Measurements from ENCODE around the gene CBX8.

CBX8 gene

DNA sequence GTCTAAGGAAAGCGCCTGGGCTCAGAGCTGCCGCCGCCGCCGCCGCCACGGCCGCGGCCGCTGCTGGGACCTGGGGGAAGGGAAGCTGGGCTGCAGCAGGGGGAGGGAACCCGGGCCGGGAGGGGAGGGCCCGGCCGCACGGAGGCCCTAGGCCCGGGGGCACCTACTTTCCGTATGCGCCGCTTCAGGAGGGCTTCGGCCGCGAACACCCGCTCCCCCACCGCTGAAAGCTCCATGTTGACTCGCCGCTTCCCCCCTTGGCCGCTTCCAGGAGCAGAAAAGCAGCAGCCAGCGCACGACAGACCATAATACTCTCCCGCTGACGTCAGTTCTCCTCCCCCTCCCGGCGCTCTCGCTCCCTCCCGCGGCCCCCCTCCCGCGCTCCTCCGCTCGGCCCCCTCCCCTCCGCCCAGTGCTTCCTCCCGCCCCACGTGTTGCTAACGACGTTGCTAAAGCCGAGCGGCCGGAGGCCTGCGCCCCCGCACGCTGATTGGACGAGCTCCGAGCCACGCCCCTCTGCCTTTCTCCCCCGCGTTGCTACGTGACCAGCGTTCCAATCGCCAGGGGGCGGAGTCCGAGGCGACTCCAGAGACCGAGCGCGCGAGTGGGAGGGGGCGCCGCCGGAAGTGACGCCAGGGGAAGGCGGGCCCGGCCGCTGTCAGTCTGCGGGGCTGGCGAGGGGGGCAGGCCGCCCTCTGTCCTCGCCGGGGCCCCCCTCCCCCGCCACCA is at the start of gene CBX8:
CBX8 (minus strand) TSS at position 315 of the 729 bp plus-strand sequence; CDS start at position 236, 79 bp downstream.
- peak; percentile 99 to 100 for DNase-seq

DNA sequence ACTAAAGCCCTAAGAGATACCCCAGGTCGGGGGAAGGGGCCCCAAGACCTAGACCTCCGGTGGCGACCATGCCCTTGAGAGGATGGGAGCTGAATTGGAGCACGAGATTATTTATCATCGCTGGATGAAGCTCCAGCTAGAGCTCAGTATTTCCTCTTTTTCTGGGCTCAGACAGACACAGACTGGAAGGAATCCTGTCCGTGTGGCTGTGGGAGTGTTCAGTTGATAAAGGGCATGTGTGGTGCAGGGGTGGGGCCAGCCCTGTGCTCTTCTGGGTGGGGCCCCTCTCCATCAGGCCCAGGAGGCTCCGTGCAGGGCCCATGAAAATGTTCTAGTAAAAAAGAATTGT is 48.7 kb upstream of the CBX8 start:
- no peak for DNase-seq

DNA sequence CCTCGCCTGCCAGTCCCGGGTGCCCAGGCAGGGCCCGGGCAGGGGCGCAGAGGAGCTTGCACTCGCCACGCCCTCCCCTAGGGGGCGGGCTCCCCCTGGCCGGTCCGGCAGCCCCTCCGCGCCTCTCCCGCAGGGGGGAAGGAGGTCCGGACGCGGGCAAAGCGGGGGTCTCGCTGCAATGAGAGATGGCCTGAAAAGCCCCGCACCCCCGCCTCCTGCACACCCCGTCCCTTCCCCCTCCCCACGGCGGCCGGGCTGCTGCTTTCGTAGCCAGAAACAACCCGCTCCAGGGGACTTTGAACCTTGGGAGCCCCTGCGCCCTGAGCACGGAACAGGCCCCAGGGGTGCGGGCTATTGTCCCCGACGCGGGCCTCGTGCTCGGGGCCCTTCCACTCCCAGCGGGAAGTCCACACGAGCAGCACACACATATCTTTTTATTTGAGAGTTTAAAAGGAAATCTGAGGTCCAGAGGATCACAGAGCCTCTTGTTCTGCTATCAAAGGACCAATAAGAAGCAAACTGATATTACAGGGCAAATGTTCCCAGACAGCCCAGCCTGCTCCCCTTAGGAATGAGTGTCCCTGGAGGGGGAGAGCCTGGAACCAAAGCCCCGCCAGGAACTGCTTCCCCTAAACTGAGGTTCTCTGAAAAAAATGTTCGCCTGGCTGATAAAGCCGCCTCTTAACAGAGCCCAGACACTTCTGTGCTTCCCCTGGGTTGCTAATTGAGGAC is 48.2 kb upstream of the CBX8 start:
- DNase-seq, result no peak

DNA sequence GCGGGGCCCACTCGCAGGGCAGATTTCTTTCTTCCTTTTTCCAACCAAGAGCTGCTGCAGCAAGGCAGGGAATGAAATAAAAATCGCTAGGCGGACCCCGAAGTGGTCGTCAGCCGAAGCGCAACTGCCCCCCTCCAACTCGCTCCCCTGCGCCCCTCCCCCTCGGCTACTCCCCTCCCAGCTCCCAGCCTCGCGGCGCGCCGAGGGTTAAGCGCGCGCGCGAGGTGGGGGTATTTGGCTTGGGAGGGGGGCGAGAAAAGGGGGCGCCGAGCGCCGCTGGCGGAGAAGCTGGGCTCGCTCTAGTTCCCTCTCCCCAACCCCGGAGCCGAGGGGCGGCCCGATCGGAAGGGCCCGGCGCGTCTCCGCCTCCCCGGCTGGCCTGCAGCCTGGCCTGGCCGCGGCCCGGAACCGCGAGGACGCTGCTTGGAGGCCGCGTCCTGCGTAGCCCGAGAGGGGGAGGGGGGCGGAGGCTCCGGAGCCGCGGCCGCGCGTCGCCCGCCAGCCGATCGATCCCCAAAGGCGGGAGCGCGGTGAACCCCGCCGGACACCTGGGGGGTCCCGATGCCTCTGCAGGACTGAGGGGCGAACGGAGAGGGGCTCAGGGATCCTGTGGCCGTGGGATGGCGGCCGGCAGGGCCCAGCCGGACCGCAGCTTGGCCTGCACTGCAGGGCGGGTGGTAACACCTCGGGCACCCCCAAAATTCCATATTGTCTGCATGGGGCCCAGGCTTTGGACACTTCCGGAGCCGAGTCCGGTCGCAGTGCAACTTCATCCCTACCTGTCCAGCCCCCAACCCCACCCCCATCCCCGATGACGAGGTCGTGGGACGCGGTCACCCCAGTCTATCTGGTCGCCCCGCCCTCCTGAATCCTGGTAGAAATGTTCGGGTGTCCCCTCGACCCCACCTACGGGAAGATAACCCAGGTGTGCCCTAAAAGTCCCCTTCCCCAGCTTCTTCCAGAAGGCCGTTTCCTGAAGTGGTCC is 47.2 kb upstream of the CBX8 start:
- DNase-seq, result peak in 1 of 2 experiments; percentile 44

GRCh38 chr17:79843474-79843815 is 46.6 kb upstream of the CBX8 start:
- DNase-seq, result no peak

- DNase-seq, result no peak
Measured at GRCh38 chr17:79842656-79843473, 46.0 kb upstream of the CBX8 start.

- no peak for DNase-seq
Measured at GRCh38 chr17:79842136-79842655, 45.3 kb upstream of the CBX8 start.

GRCh38 chr17:79841369-79842135 is 44.7 kb upstream of the CBX8 start:
- no peak for DNase-seq

DNA sequence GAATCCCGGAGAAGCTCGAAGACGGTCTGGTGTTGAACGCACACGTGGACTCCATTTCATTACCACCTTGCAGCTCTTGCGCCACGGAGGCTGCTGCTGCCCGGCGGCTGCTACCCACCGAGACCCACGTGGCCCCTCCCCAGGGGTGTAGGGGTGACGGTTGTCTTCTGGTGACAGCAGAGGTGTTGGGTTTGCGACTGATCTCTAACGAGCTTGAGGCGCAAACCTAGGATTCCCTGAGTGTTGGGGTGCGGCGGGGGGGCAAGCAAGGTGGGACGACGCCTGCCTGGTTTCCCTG is 44.1 kb upstream of the CBX8 start:
- DNase-seq, result no peak

- DNase-seq, result peak in 1 of 2 experiments; percentile 59
Measured at GRCh38 chr17:79840269-79840988, 43.6 kb upstream of the CBX8 start.

DNA sequence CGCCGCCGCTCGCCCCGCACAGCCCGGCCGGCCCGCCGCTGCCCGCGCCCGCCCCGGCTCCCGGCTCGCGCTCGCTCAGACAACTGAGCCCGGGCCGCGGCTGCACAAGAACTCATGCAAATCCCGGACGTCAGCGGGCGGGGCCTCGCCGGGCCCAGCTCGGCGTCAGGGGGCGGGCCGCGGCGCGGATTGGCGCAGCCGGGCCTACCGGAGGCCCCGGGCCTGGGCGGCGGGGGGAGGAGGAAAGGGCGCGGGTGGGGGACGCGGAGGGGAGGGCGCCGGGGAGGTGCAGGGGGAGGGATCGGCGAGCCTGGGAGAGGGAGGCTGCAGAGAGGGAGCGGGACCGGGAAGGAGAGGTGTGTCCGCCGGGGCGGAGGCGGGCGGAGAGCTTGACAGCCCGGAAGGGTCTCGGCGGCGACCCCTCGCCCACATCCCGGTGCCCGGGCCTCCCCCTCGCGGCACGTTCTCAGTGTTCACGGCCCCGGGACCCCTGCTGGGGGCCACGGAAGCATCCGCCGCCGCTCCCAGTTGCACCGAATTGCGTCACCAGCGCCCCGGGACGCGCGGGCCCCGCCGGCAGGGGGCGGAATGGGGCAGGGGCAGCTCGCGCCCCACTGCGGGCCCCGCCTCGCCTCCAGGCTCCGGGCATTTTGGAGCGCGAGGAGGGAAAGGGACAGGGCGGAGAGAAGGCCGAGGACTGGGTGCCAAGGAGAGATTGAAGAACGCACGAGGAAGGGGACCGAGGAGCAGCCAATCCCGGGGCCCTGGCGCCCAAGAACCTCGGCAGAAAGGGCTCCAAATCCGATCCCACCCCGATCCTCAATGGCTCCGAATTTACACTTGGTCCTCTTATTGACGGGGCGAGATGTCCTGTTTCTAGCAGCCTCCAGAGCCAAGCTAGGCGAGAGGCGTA is 42.7 kb upstream of the CBX8 start, which contains the start of gene CBX4:
CBX4 (minus strand) TSS at position 85 of the 913 bp plus-strand sequence. CDS start 189 bp downstream, outside the sequence.
- peak; percentile 91 to 96 for DNase-seq

GRCh38 chr17:79838522-79839274 is 41.8 kb upstream of the CBX8 start:
- DNase-seq, result peak in 1 of 2 experiments; percentile 52

DNA sequence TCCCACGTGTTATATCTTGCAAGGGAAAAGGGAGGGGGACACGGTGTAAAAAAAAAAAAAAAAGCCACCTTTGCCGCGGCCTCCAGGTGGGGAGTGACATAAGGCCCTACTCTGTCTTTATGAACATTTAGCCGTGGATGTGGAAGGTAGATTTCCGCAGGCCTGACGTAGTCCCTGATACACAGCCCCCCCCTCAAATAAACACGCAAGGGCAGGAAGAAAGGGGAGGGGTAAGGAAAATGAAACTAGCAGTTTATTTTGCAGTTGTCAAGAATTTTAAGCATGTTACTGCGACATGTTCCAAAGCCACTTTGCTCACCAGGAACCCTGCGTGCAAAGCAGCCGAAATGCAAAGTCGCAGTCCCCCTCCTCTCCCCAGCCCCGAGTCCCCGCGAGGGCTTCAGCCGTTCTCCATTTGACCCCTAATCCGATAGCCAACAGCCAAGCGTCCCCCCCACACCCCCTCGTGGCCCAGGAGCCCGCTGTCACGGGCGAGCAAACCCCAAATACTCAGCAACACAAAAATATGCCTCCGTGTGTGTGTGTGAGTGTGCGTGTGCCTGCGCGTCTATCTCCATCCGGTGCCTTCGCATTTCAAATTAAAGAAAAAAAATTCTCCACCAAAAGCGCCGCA is 41.1 kb upstream of the CBX8 start:
- DNase-seq, result no peak

DNA sequence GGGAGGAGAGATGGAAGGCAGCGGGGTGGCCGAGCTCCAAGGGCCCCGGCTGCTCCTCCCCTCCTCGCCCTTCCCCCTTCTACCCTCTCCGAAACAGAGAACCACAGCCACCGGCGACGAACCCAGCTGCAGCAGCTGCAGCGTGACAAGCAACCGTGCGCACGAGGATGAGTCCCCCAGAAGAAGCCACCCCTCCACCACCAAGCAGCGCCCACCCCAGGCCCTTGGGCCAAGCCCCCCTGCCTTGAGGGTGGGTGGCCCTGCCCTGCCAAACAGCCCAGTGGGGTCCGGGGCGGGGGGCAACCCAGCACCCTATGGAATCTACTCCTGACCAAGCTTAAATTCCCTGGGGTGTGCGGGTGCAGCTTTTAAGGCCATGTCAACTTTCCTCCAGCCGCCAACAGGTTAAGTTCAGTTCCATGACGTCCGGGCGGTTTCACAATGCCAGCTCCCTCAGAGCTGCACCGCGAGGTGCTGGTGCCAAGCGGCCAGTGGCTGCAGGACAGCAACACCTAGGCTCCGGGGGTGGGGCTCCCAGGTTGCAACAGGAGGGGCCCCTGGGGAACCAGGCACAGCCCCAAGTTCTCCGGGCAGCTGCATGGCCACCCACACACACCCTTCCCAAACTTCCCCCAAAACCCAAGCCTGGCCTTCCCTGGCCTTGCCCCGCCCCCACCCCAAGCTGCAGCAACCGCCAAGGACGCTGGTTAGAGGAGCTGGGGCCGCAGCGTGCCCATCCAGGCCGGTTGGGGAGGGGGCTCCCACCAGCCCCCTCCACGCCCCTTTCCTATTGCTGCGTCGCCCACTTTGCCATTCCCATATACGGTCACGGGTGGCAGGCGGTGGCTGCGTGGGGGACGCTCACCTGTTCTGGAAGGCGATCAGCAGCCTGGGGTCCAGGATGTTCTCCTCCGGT is 40.4 kb upstream of the CBX8 start:
- no peak for DNase-seq

DNA sequence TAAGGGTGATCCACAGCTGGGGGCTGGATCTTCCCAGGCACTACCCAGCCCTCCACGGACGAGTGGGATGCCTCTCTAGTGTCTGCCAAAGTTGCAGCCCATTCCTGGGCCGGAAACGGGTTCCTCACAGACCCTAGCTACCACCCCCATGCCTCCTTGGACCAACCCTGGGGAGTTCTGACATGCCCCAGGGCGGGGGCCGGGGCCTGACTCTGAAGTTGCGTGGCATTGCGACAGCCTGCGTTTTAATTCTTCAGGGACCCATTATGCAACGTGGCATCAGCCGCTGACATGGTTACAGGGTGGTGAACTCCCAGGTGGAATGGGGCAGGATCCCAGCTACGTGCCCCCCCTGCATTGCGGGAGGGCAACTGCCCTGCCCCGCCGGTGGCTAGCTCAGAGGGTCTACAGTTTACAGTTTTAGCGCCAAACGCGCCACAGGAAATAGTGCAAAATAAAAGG is 39.7 kb upstream of the CBX8 start:
- DNase-seq, result no peak

DNA sequence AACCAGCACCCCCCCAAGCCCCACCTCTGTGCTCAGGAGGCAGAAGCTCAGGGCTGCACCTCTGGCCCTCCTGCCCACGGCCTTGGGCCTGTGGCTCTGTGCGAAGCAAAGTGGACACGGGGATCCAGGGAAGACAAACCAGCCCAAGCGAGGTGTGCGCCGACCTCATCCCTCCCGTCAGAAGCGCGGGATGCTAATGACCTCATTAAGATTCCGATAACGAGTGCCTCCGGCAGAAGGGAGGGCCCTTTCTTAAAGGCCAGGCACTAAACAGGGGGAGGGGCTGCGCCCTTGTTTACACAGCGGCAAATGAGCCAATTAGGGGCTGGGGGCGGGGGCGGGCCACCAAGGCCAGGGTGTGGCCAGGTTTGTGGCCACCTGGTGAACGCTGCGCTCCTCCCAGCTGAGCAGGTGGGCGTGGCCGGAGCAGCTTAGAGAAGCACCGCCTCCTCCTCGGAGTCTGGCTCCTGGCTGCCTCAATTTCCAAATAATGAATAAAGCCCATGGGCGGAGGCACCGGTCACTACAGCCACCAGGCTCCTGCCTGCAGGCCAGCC is 39.2 kb upstream of the CBX8 start:
- no peak for DNase-seq

- no peak for DNase-seq
Measured at GRCh38 chr17:79835470-79835899, 38.6 kb upstream of the CBX8 start.

Data from NCI-H446 (cell line).